GM12873 (cell line): ENCODE measurements around the gene TBC1D32.

Experiments
- CTCF ChIP-seq: IDR thresholded peaks from 2 replicates; pipeline ENCODE4 v1.5.1; 2012; ENCODE audit warnings: low read depth, mild to moderate bottlenecking, moderate library complexity, low read length, control low read depth; ENCODE audit not compliant: insufficient read depth; ENCODE audit errors: missing control alignments

Gene TBC1D32

GRCh38 chr6:121042766-121043165 is 291.5 kb downstream of the TBC1D32 start:
- TF ChIP-seq CTCF = no peak

- TF ChIP-seq CTCF = no peak
Measured at GRCh38 chr6:121040831-121041230, 293.4 kb downstream of the TBC1D32 start.

- TF ChIP-seq CTCF = no peak
Measured at GRCh38 chr6:121033091-121033490, 301.2 kb downstream of the TBC1D32 start.

- TF ChIP-seq CTCF = no peak
Measured at GRCh38 chr6:121032268-121033006, 301.8 kb downstream of the TBC1D32 start.
